H1 (cell line): ENCODE measurements around the gene FJX1. TPM values are rescaled to one million over a fixed set of nuclear protein-coding genes. Genes with fewer than 3 reads are reported as not detected.
"Not testable (repeated sequence)": the region's sequence is repeated elsewhere in the genome, so short reads cannot be mapped to it uniquely, and the experiment has no call there.

Source experiments
- CTCF ChIA-PET: fragments of 300-600 bp; sonication (Branson Sonifier 250); formaldehyde crosslinking; loops from one replicate; lab custom pipeline; 2021; ENCODE audit not compliant: partially characterized antibody; lab: Charles Lee
- POLR2A ChIA-PET: fragments of 300-600 bp; sonication (Branson Sonifier 250); formaldehyde crosslinking; loops from one replicate; lab custom pipeline; 2021; ENCODE audit warnings: inconsistent platforms; ENCODE audit not compliant: partially characterized antibody; lab: Charles Lee
- DNase-seq, 2 experiments: peaks; one replicate each; pipeline versions ENCODE4 v3.0.0 to v3.0.0-alpha.2; 2010 to 2022; ENCODE audit warnings: low spot score in 2 of 2, low read depth in 1 of 2, mixed read lengths in 1 of 2
- FAIRE-seq: peaks from 2 replicates; lab custom pipeline; 2011; peaks lifted over from hg19 to GRCh38; lab: Jason Lieb, UNC
- H2AFZ ChIP-seq: 2 replicates; pipeline ENCODE4 v1.8.1; 2012; ENCODE audit warnings: low read length, inconsistent platforms
- H2AK5ac ChIP-seq: 2 replicates; pipeline ENCODE4 v1.6.1; 2013; ENCODE audit warnings: low read depth, low read length
- H2BK120ac ChIP-seq: replicated peaks from 2 replicates; pipeline ENCODE3; 2013; ENCODE audit warnings: low read depth, low read length, inconsistent platforms
- H2BK12ac ChIP-seq: 2 replicates; pipeline ENCODE4 v1.6.1; 2013; ENCODE audit warnings: low read depth, low read length
- H2BK15ac ChIP-seq: 2 replicates; pipeline ENCODE4 v1.6.1; 2013; ENCODE audit warnings: low read length
- H2BK20ac ChIP-seq: 2 replicates; pipeline ENCODE4 v1.6.1; 2013; ENCODE audit warnings: low read length
- H2BK5ac ChIP-seq: 2 replicates; pipeline ENCODE4 v1.6.1; 2013; ENCODE audit warnings: low read depth, low read length
- H3K14ac ChIP-seq: 2 replicates; pipeline ENCODE4 v1.6.1; 2013; ENCODE audit warnings: inconsistent platforms; ENCODE audit not compliant: insufficient read length
- H3K18ac ChIP-seq: 2 replicates; pipeline ENCODE4 v1.6.1; 2013; ENCODE audit warnings: low read length; ENCODE audit errors: extremely low read depth
- H3K23ac ChIP-seq: 2 replicates; pipeline ENCODE4 v1.6.1; 2013; ENCODE audit warnings: inconsistent platforms; ENCODE audit not compliant: insufficient read length
- H3K23me2 ChIP-seq: 2 replicates; pipeline ENCODE4 v1.6.1; 2013; ENCODE audit warnings: low read depth, low read length
- H3K27ac ChIP-seq: 2 replicates; pipeline ENCODE4 v1.6.1; 2011; ENCODE audit warnings: low read depth, low read length, inconsistent platforms
- H3K27me3 ChIP-seq, 4 experiments: replicated peaks in 1 of 4; 1 replicate in 1 of 4; 2 replicates in 3 of 4; pipeline versions ENCODE4 v1.6.1 to v1.8.1; 2011 to 2013; ENCODE audit warnings: low read length in 3 of 4, mild to moderate bottlenecking in 3 of 4, inconsistent platforms in 2 of 4, mixed read lengths in 2 of 4, moderate library complexity in 1 of 4; ENCODE audit not compliant: control insufficient read depth in 3 of 4, insufficient read depth in 3 of 4; ENCODE audit errors: extremely low read depth in 1 of 4
- H3K36me3 ChIP-seq, 4 experiments: 2 replicates each; pipeline versions ENCODE4 v1.6.1 to v1.8.1; 2011 to 2013; ENCODE audit warnings: mild to moderate bottlenecking in 4 of 4, low read length in 3 of 4, moderate library complexity in 2 of 4, control low read depth in 1 of 4, inconsistent platforms in 1 of 4; ENCODE audit not compliant: insufficient read depth in 4 of 4, control insufficient read depth in 2 of 4
- H3K4ac ChIP-seq: replicated peaks from 2 replicates; pipeline ENCODE3; 2013; ENCODE audit warnings: low read length, low read depth, mixed read lengths, inconsistent platforms; ENCODE audit not compliant: insufficient read length
- H3K4me1 ChIP-seq, 4 experiments: replicated peaks in 1 of 4; 1 replicate in 1 of 4; 2 replicates in 3 of 4; pipeline versions ENCODE4 v1.6.1 to v1.8.1; 2011 to 2013; ENCODE audit warnings: low read length in 3 of 4, inconsistent platforms in 2 of 4, mixed read lengths in 1 of 4; ENCODE audit not compliant: insufficient read depth in 4 of 4, control insufficient read depth in 3 of 4
- H3K4me2 ChIP-seq, 2 experiments: 2 replicates each; pipeline versions ENCODE4 v1.6.1 to v1.8.1; 2011 to 2013; ENCODE audit warnings: low read depth in 2 of 2, low read length in 2 of 2, control low read depth in 1 of 2, inconsistent platforms in 1 of 2, mild to moderate bottlenecking in 1 of 2; ENCODE audit not compliant: insufficient read depth in 1 of 2
- H3K4me3 ChIP-seq, 4 experiments: fragments of 200-600, 300-600 bp in 1 of 4; sonication (generic), shearing (Covaris generic), sonication (Bioruptor Twin) in 1 of 4; 2 replicates each; pipeline versions ENCODE4 v1.5.1 to v1.8.1; 2011 to 2016; ENCODE audit warnings: low read length in 4 of 4, low read depth in 3 of 4, control low read depth in 2 of 4, inconsistent platforms in 2 of 4, mild to moderate bottlenecking in 2 of 4, mixed read lengths in 1 of 4, moderate library complexity in 1 of 4; ENCODE audit not compliant: insufficient read depth in 2 of 4; ENCODE audit errors: extremely low read depth in 1 of 4
- H3K56ac ChIP-seq: replicated peaks from 2 replicates; pipeline ENCODE3; 2013; ENCODE audit warnings: low read depth, mild to moderate bottlenecking, mixed read lengths, low read length, inconsistent platforms; ENCODE audit not compliant: insufficient read length
- H3K79me1 ChIP-seq: 2 replicates; pipeline ENCODE4 v1.6.1; 2013; ENCODE audit warnings: low read depth, low read length, control low read depth
- H3K79me2 ChIP-seq, 2 experiments: 2 replicates each; pipeline versions ENCODE4 v1.6.1 to v1.8.1; 2012 to 2013; ENCODE audit warnings: low read length in 2 of 2, mild to moderate bottlenecking in 2 of 2, inconsistent platforms in 1 of 2; ENCODE audit not compliant: insufficient read depth in 2 of 2, control insufficient read depth in 1 of 2
- H3K9ac ChIP-seq, 4 experiments: replicated peaks in 1 of 4; 1 replicate in 1 of 4; 2 replicates in 3 of 4; pipeline versions ENCODE4 v1.6.1 to v1.8.1; 2011 to 2013; ENCODE audit warnings: low read depth in 3 of 4, low read length in 3 of 4, control low read depth in 2 of 4, mild to moderate bottlenecking in 2 of 4, moderate library complexity in 2 of 4, inconsistent platforms in 1 of 4; ENCODE audit errors: extremely low read depth in 1 of 4
- H3K9me3 ChIP-seq, 2 experiments: 2 replicates each; pipeline versions ENCODE4 v1.6.1 to v1.8.1; 2012 to 2013; ENCODE audit warnings: mild to moderate bottlenecking in 2 of 2, moderate library complexity in 2 of 2, control low read depth in 1 of 2, inconsistent platforms in 1 of 2, low read depth in 1 of 2, low read length in 1 of 2, mixed read lengths in 1 of 2; ENCODE audit not compliant: insufficient read depth in 2 of 2
- H4K20me1 ChIP-seq, 2 experiments: replicated peaks in 1 of 2; 2 replicates each; pipeline versions ENCODE3 to v1.8.1; 2011 to 2013; ENCODE audit warnings: inconsistent platforms in 2 of 2, low read length in 2 of 2, mild to moderate bottlenecking in 1 of 2; ENCODE audit not compliant: insufficient read depth in 2 of 2, control insufficient read depth in 1 of 2
- H4K5ac ChIP-seq: 2 replicates; pipeline ENCODE4 v1.6.1; 2013; ENCODE audit warnings: low read length, low read depth, mixed read lengths, inconsistent platforms; ENCODE audit not compliant: insufficient read length
- H4K8ac ChIP-seq: 2 replicates; pipeline ENCODE4 v1.8.0; 2013; ENCODE audit warnings: mild to moderate bottlenecking, moderate library complexity, low read length, inconsistent platforms; ENCODE audit not compliant: insufficient read depth; ENCODE audit errors: extremely low read depth
- H4K91ac ChIP-seq: replicated peaks from 2 replicates; pipeline ENCODE3; 2013; ENCODE audit warnings: low read length, mixed read lengths, inconsistent platforms; ENCODE audit not compliant: insufficient read length
- CTBP2 ChIP-seq: IDR thresholded peaks from 2 replicates; pipeline ENCODE4 v1.7.0; 2011; ENCODE audit warnings: borderline replicate concordance, mild to moderate bottlenecking, moderate library complexity, mixed read lengths, low read length; ENCODE audit not compliant: insufficient read depth, insufficient read length
- EZH2 ChIP-seq: fragments of 200-600 bp; sonication (generic); IDR thresholded peaks from 2 replicates; pipeline ENCODE4 v1.7.1; 2012; ENCODE audit warnings: low read depth, mild to moderate bottlenecking, moderate library complexity, low read length, inconsistent platforms; ENCODE audit not compliant: severe bottlenecking
- FOSL1 ChIP-seq: IDR thresholded peaks from 2 replicates; pipeline ENCODE4 v1.6.1; 2011; ENCODE audit warnings: mild to moderate bottlenecking, low read depth, low read length, moderate library complexity; ENCODE audit not compliant: insufficient read depth
- TAF1 ChIP-seq: IDR thresholded peaks from 2 replicates; pipeline ENCODE4 v1.6.1; 2011; ENCODE audit warnings: mild to moderate bottlenecking, low read depth, low read length
- TEAD4 ChIP-seq: IDR thresholded peaks from 2 replicates; pipeline ENCODE4 v1.6.1; 2012; ENCODE audit warnings: low read depth, low read length, inconsistent platforms, mixed read lengths
- YY1 ChIP-seq: IDR thresholded peaks from 2 replicates; pipeline ENCODE4 v1.6.1; 2011; ENCODE audit warnings: low read depth, mild to moderate bottlenecking, low read length
- WGBS, 2 experiments: shearing (Covaris generic) in 1 of 2; methylation state at CpG; one replicate each; pipeline versions ENCODE4 v1.1.6 to v1.1.7; 2013 to 2015; ENCODE audit warnings: low lambda C conversion rate in 2 of 2, mixed read lengths in 2 of 2, inconsistent platforms in 1 of 2, low coverage in 1 of 2, missing lambda C conversion rate in 1 of 2; ENCODE audit not compliant: insufficient replicate concordance in 2 of 2, insufficient coverage in 1 of 2, insufficient read length in 1 of 2; ENCODE audit errors: extremely low coverage in 1 of 2, missing lambda C conversion rate in 1 of 2; 5-methylcytosine and 5-hydroxymethylcytosine counted together
- polyA plus RNA-seq, 7 experiments: library from polyadenylated mRNA; depleted of rRNA in 3 of 7; stranded (reverse) in 5 of 7; unstranded in 2 of 7; fragments of >200 nt in 5 of 7; fragments of 200-250 nt in 2 of 7; gene quantifications; 1 replicate in 5 of 7; 2 replicates in 1 of 7; 4 replicates in 1 of 7; pipeline versions ENCODE4 v1.2.1 to v1.2.3, GENCODE V29; 2011 to 2013; ENCODE audit warnings: missing spikeins in 2 of 7, mixed read lengths in 2 of 7
- total RNA-seq: library from RNA; stranded (reverse); fragmentation: NEBNext Ultra II Directional; extraction: Animal tissue kit (Norgen Biotek cat#: 25700); gene quantifications from 2 replicates; pipeline ENCODE4 v1.2.1, GENCODE V29; 2021

The FJX1 gene
- total and polyA plus RNA-seq, 2 of the 8 experiments (the other 6 are each of a cell fraction or from before 2014, with no cell fraction given): 6.3 to 13.3 TPM

GRCh38 chr11:35651263-35651662 lies 33.0 kb downstream of the FJX1 start (continued):
- no peak for TF ChIP-seq EZH2
- no peak for TF ChIP-seq CTBP2
- TF ChIP-seq TAF1: no peak
- TF ChIP-seq FOSL1: no peak
- TF ChIP-seq YY1: no peak
- TF ChIP-seq TEAD4: no peak

GRCh38 chr11:35652786-35653185 lies 34.5 kb downstream of the FJX1 start:
- WGBS, 2 experiments: 94% methylated on average over 5 of the region's 5 CpGs; no CpG with 5 or more reads in 1 of the 2 experiments

More at GRCh38 chr11:35652786-35653185, 34.5 kb downstream of the FJX1 start:
- FAIRE-seq, H3K79me2 ChIP-seq, CTCF ChIA-PET, H2BK20ac ChIP-seq, H2BK5ac ChIP-seq, H3K14ac ChIP-seq, H2BK12ac ChIP-seq, DNase-seq, H3K27me3 ChIP-seq, H2BK15ac ChIP-seq, H3K23ac ChIP-seq, H4K8ac ChIP-seq, H3K36me3 ChIP-seq, H3K4me3 ChIP-seq, H3K9ac ChIP-seq, POLR2A ChIA-PET, H2AFZ ChIP-seq, H4K91ac ChIP-seq, H3K23me2 ChIP-seq, H3K56ac ChIP-seq, H3K18ac ChIP-seq, H3K27ac ChIP-seq, H3K9me3 ChIP-seq, H4K5ac ChIP-seq, H2BK120ac ChIP-seq, H3K4me2 ChIP-seq, H3K79me1 ChIP-seq, H3K4ac ChIP-seq, H4K20me1 ChIP-seq, H2AK5ac ChIP-seq: not testable (repeated sequence)
- H3K4me1 ChIP-seq: peaks cover 0 to 10% (median 2%) of the 10 kb centered on the region in 4 experiments; a peak in 4 of 7 replicates
